Mucosa of descending colon (tissue), 3 donors: ENCODE measurements around the gene CPB2. TPM values are rescaled to one million over a fixed set of nuclear protein-coding genes. Genes with fewer than 3 reads are reported as not detected.

Source experiments
- ATAC-seq: fragments of 200-7000 bp; cut with Tn5 transposase; one replicate; pipeline ENCODE4 v1.9.1; 2020; ENCODE audit warnings: mild to moderate bottlenecking, moderate library complexity
- DNase-seq, 3 donors: peaks; one replicate each; pipeline ENCODE4 v3.0.0-alpha.2; 2020
- H3K36me3 ChIP-seq: fragments of 200-600 bp; one replicate; pipeline ENCODE4 v1.8.0; 2021; ENCODE audit warnings: low read depth, mild to moderate bottlenecking
- H3K4me1 ChIP-seq: fragments of 200-600 bp; one replicate; pipeline ENCODE4 v1.8.0; 2021; ENCODE audit warnings: low read depth, mild to moderate bottlenecking
- H3K4me3 ChIP-seq: fragments of 200-600 bp; one replicate; pipeline ENCODE4 v1.8.0; 2021; ENCODE audit warnings: mild to moderate bottlenecking
- H3K9me3 ChIP-seq: fragments of 200-600 bp; one replicate; pipeline ENCODE4 v1.8.0; 2021; ENCODE audit warnings: mild to moderate bottlenecking
- CTCF ChIP-seq: fragments of 200-600 bp; IDR thresholded peaks from one replicate; pipeline ENCODE4 v1.8.0; 2022; ENCODE audit warnings: antibody characterized with exemption, mild to moderate bottlenecking
- intact Hi-C, 2 donors: fragments of 100-400 bp; cut with DNase I in 1 of 2; cut with micrococcal nuclease in 1 of 2; formaldehyde crosslinking; loops; one replicate each; pipeline versions ENCODE4 v1.11.0 to v1.11.1; 2022; cut with DNase I, micrococcal nuclease
- total RNA-seq, 3 donors: library from RNA; stranded (reverse); fragmentation: NEBNext Ultra II Directional in 2 of 3; extraction: Animal tissue kit (Norgen Biotek cat#: 25700) in 2 of 3; gene quantifications; one replicate each; pipeline versions ENCODE4 v1.2.1 to v1.2.4, GENCODE V29; 2021 to 2023
- donor health status: DM: no; HTN: no; CAD: no; lungs with moderate emphysema.
- donor health status: DM: no; HTN: no; CAD: no.
- donor health status: DM: no; HTN: yes; CAD: no.

CPB2 gene
- total RNA-seq, 3 donors from 2014 or later: not detected

- ATAC-seq (no peak), DNase-seq (no peak)
- TF ChIP-seq CTCF: no peak
- no peak overlapping the region for H3K4me3 ChIP-seq
- intact Hi-C loops: no loop called here
- no peaks in the 10 kb centered on the region for H3K36me3 ChIP-seq
- no peaks in the 10 kb centered on the region for H3K4me1 ChIP-seq
- no peaks in the 10 kb centered on the region for H3K9me3 ChIP-seq
Observed at GRCh38 chr13:46038296-46038695, 66.5 kb downstream of the CPB2 start.

GRCh38 chr13:46035066-46035465, 69.8 kb downstream of the CPB2 start:
- no peak overlapping the region for H3K4me3 ChIP-seq
- intact Hi-C loops: no loop called here
- peaks cover 3% of the 10 kb centered on the region for H3K9me3 ChIP-seq
- ATAC-seq (no peak), DNase-seq (no peak)
- no peaks in the 10 kb centered on the region for H3K4me1 ChIP-seq
- no peaks in the 10 kb centered on the region for H3K36me3 ChIP-seq
- TF ChIP-seq CTCF: no peak

GRCh38 chr13:46032341-46032740, 72.5 kb downstream of the CPB2 start:
- Histone ChIP-seq H3K4me3 (no peak overlapping the region), H3K9me3 (peaks cover 5% of the 10 kb centered on the region), H3K36me3 (no peaks in the 10 kb centered on the region), H3K4me1 (no peaks in the 10 kb centered on the region)
- DNase-seq: no peak
- no peak for TF ChIP-seq CTCF
- ATAC-seq: no peak
- intact Hi-C loops: no loop called here

- ATAC-seq: no peak
- H3K4me3 ChIP-seq: no peak overlapping the region
- no peak for DNase-seq
- H3K36me3 ChIP-seq: no peaks in the 10 kb centered on the region
- H3K9me3 ChIP-seq: peaks cover 5% of the 10 kb centered on the region
- intact Hi-C loops: no loop called here
- TF ChIP-seq CTCF: no peak
- H3K4me1 ChIP-seq: no peaks in the 10 kb centered on the region
Observed at GRCh38 chr13:46031581-46032263, 73.1 kb downstream of the CPB2 start.

GRCh38 chr13:46025157-46025556, 79.7 kb downstream of the CPB2 start:
- Histone ChIP-seq H3K4me3 (no peak overlapping the region), H3K4me1 (no peaks in the 10 kb centered on the region), H3K9me3 (peaks cover 2% of the 10 kb centered on the region), H3K36me3 (no peaks in the 10 kb centered on the region)
- DNase-seq: no peak
- TF ChIP-seq CTCF: no peak
- intact Hi-C loops: no loop called here
- no peak for ATAC-seq

GRCh38 chr13:46022481-46022880, 82.4 kb downstream of the CPB2 start:
- Histone ChIP-seq H3K4me1 (no peaks in the 10 kb centered on the region), H3K4me3 (no peak overlapping the region), H3K9me3 (no peaks in the 10 kb centered on the region), H3K36me3 (no peaks in the 10 kb centered on the region)
- no peak for TF ChIP-seq CTCF
- DNase-seq: no peak
- intact Hi-C loops: no loop called here
- ATAC-seq: no peak
